MCF 10A (cell line): ENCODE measurements around the gene RXFP1. TPM values are rescaled to one million over a fixed set of nuclear protein-coding genes. Genes with fewer than 3 reads are reported as not detected.

Source experiments
- BruUV-seq: library from RNA; stranded (reverse); fragments of 400-500 nt; replicated peaks from 2 replicates; lab custom pipeline; 2021; lab: Mats Ljungman, UMichigan
- CTCF ChIA-PET: fragments of 300-600 bp; sonication (Branson Sonifier 250); formaldehyde crosslinking; extraction: SDS; loops from one replicate; lab custom pipeline; 2021; ENCODE audit warnings: antibody characterized with exemption, inconsistent platforms; lab: Yijun Ruan, JAX
- POLR2A ChIA-PET: fragments of 300-600, 350-650 bp; sonication (Branson Sonifier 250); formaldehyde crosslinking; extraction: SDS; loops from one replicate; lab custom pipeline; 2020; ENCODE audit warnings: antibody characterized with exemption, inconsistent platforms; lab: Yijun Ruan, JAX
- DNase-seq: peaks from one replicate; pipeline ENCODE4 v3.0.0-alpha.2; 2018; ENCODE audit not compliant: unreplicated experiment
- H3K27ac Mint-ChIP-seq: one replicate; pipeline ENCODE4 v1.8.0; 2022; ENCODE audit warnings: mild to moderate bottlenecking, low read depth, mixed read lengths; ENCODE audit not compliant: unreplicated experiment
- H3K27me3 Mint-ChIP-seq: one replicate; pipeline ENCODE4 v1.8.0; 2022; ENCODE audit warnings: mixed read lengths; ENCODE audit not compliant: insufficient read depth, unreplicated experiment
- H3K36me3 Mint-ChIP-seq: one replicate; pipeline ENCODE4 v1.8.0; 2022; ENCODE audit warnings: mild to moderate bottlenecking, moderate library complexity, mixed read lengths; ENCODE audit not compliant: insufficient read depth, unreplicated experiment
- H3K4me1 Mint-ChIP-seq: one replicate; pipeline ENCODE4 v1.8.0; 2022; ENCODE audit warnings: mixed read lengths; ENCODE audit not compliant: insufficient read depth, unreplicated experiment
- H3K4me3 Mint-ChIP-seq: one replicate; pipeline ENCODE4 v1.8.0; 2022; ENCODE audit warnings: mild to moderate bottlenecking, moderate library complexity, mixed read lengths; ENCODE audit not compliant: unreplicated experiment
- H3K9me3 Mint-ChIP-seq: one replicate; pipeline ENCODE4 v1.8.0; 2022; ENCODE audit warnings: mixed read lengths; ENCODE audit not compliant: unreplicated experiment
- CTCF ChIP-seq: fragments of 200-600 bp; IDR thresholded peaks from one replicate; pipeline ENCODE4 v1.8.0; 2022; ENCODE audit warnings: antibody characterized with exemption, mild to moderate bottlenecking; ENCODE audit not compliant: unreplicated experiment
- intact Hi-C: fragments of 100-400 bp; cut with micrococcal nuclease; formaldehyde crosslinking; loops from 2 replicates; pipeline ENCODE4 v1.14.1; 2022
- total RNA-seq: library from RNA; stranded (reverse); gene quantifications from 2 replicates; pipeline ENCODE4 v1.2.3, GENCODE V29; 2022

The RXFP1 gene
- total RNA-seq, 1 experiment from 2014 or later = 4.7 TPM

- DNase-seq = no peak
- intact Hi-C loops = no loop called here
- Mint-ChIP-seq H3K4me3 (no peak overlapping the region), H3K27ac (no peak overlapping the region), H3K27me3 (no peaks in the 10 kb centered on the region), H3K36me3 (peaks cover 4% of the 10 kb centered on the region), H3K4me1 (no peaks in the 10 kb centered on the region), H3K9me3 (no peaks in the 10 kb centered on the region)
- ChIA-PET POLR2A (no interaction called here), CTCF (interaction anchor here (0.7 to 1.1 kb wide), 3 partner anchors 9 to 537 kb away, joined by 3 to 5 read pairs (median 3); no protein-coding TSS in a partner anchor)
- no peak for TF ChIP-seq CTCF
- BruUV-seq = no TSS peak
Observed at GRCh38 chr4:158664806-158665205, 143.1 kb downstream of the RXFP1 start.

GRCh38 chr4:158666892-158667291, 145.2 kb downstream of the RXFP1 start:
- intact Hi-C loops = no loop called here

GRCh38 chr4:158667651-158668198, 146.0 kb downstream of the RXFP1 start:
- Mint-ChIP-seq H3K36me3 (peaks cover 8% of the 10 kb centered on the region), H3K4me1 (peaks cover 8% of the 10 kb centered on the region), H3K27ac (no peak overlapping the region), H3K4me3 (no peak overlapping the region), H3K9me3 (no peaks in the 10 kb centered on the region), H3K27me3 (no peaks in the 10 kb centered on the region)
- peak; percentile 61 for TF ChIP-seq CTCF
- ChIA-PET CTCF (interaction anchor here (0.6 to 2.3 kb wide), 5 partner anchors 11 to 424 kb away, joined by 3 to 10 read pairs (median 4); no protein-coding TSS in a partner anchor), POLR2A (interaction anchor here (0.7 to 1.4 kb wide), 2 partner anchors 12 to 42 kb away, joined by 3 read pairs; no protein-coding TSS in a partner anchor)
- no TSS peak for BruUV-seq
- DNase-seq = peak; percentile 58
- intact Hi-C loops = no loop called here

More at GRCh38 chr4:158666892-158667291, 145.2 kb downstream of the RXFP1 start:
- peaks cover 8% of the 10 kb centered on the region for H3K4me1 Mint-ChIP-seq
- no peaks in the 10 kb centered on the region for H3K27me3 Mint-ChIP-seq
- no TSS peak for BruUV-seq
- no peaks in the 10 kb centered on the region for H3K9me3 Mint-ChIP-seq
- DNase-seq = no peak
- ChIA-PET POLR2A (interaction anchor here (1.4 kb wide), 1 partner anchor 11 kb away, joined by 3 read pairs; no protein-coding TSS in a partner anchor), CTCF (interaction anchor here (0.6 to 2.3 kb wide), 3 partner anchors 24 to 423 kb away, joined by 3 to 10 read pairs (median 3); no protein-coding TSS in a partner anchor)
- no peak overlapping the region for H3K4me3 Mint-ChIP-seq
- TF ChIP-seq CTCF = no peak
- H3K27ac Mint-ChIP-seq = no peak overlapping the region
- peaks cover 4% of the 10 kb centered on the region for H3K36me3 Mint-ChIP-seq

- ChIA-PET POLR2A (interaction anchor here (1.2 kb wide), 1 partner anchor 9 kb away, joined by 3 read pairs; no protein-coding TSS in a partner anchor), CTCF (no interaction called here)
- Mint-ChIP-seq H3K27me3 (no peaks in the 10 kb centered on the region), H3K4me3 (no peak overlapping the region), H3K4me1 (peaks cover 8% of the 10 kb centered on the region), H3K27ac (no peak overlapping the region), H3K36me3 (peaks cover 8% of the 10 kb centered on the region), H3K9me3 (no peaks in the 10 kb centered on the region)
- no peak for TF ChIP-seq CTCF
- BruUV-seq = no TSS peak
- DNase-seq = no peak
- intact Hi-C loops = no loop called here
Observed at GRCh38 chr4:158669310-158669709, 147.6 kb downstream of the RXFP1 start.
